GM21528 (cell line): ENCODE results near the gene DOC2A.
"Not testable (repeated sequence)": the region's sequence is repeated elsewhere in the genome, so short reads cannot be mapped to it uniquely, and the experiment has no call there.

ENCODE experiments used
- ATAC-seq: cut with Tn5 transposase; IDR thresholded peaks from one replicate; pipeline ENCODE4 v1.9.1; 2021; ENCODE audit warnings: mild to moderate bottlenecking, moderate library complexity; ENCODE audit not compliant: unreplicated experiment, low FRiP score

The DOC2A gene

GRCh38 chr16:29974291-29975133 lies 36.3 kb downstream of the DOC2A start:
- peak; percentile 10 for ATAC-seq

- ATAC-seq, result peak; percentile 74
Measured at GRCh38 chr16:29973384-29974246, 37.2 kb downstream of the DOC2A start, which contains the start of gene TAOK2. Gene TAOK2, plus strand, starts transcription at chr16:29973868. Its CDS starts 3,905 bp downstream, at chr16:29977773.

GRCh38 chr16:29972992-29973383 lies 37.8 kb downstream of the DOC2A start:
- ATAC-seq, result no peak

GRCh38 chr16:29972500-29972899 lies 38.3 kb downstream of the DOC2A start:
- ATAC-seq, result no peak

- no peak for ATAC-seq
Measured at GRCh38 chr16:29971304-29971703, 39.5 kb downstream of the DOC2A start.

GRCh38 chr16:29968205-29968604 lies 42.6 kb downstream of the DOC2A start:
- no peak for ATAC-seq

GRCh38 chr16:29963021-29963743 lies 47.6 kb downstream of the DOC2A start:
- ATAC-seq, result no peak

- ATAC-seq, result no peak
Measured at GRCh38 chr16:29962344-29962994, 48.4 kb downstream of the DOC2A start.

GRCh38 chr16:29961479-29962343 lies 49.1 kb downstream of the DOC2A start, which contains the start of gene TMEM219:
Gene TMEM219, plus strand, starts transcription at chr16:29962079. Its CDS starts 1,065 bp downstream, at chr16:29963144.
- peak; percentile 75 for ATAC-seq

- no peak for ATAC-seq
Measured at GRCh38 chr16:29961127-29961478, 49.7 kb downstream of the DOC2A start.

- not testable (repeated sequence) for ATAC-seq
Measured at GRCh38 chr16:29959821-29960220, 51.0 kb downstream of the DOC2A start.

- ATAC-seq, result no peak
Measured at GRCh38 chr16:29959293-29959692, 51.5 kb downstream of the DOC2A start.

- no peak for ATAC-seq
Measured at GRCh38 chr16:29958756-29959155, 52.1 kb downstream of the DOC2A start.
